NCI-H2107 treated with DMSO at 0.1 percent for 48 hours (cell line): ENCODE results near the gene GUCY1B1.

Experiments
- DNase-seq: peaks from one replicate; lab custom pipeline; 2025; ENCODE audit not compliant: unreplicated experiment; lab: John Stamatoyannopoulos, UW

Gene GUCY1B1

DNA sequence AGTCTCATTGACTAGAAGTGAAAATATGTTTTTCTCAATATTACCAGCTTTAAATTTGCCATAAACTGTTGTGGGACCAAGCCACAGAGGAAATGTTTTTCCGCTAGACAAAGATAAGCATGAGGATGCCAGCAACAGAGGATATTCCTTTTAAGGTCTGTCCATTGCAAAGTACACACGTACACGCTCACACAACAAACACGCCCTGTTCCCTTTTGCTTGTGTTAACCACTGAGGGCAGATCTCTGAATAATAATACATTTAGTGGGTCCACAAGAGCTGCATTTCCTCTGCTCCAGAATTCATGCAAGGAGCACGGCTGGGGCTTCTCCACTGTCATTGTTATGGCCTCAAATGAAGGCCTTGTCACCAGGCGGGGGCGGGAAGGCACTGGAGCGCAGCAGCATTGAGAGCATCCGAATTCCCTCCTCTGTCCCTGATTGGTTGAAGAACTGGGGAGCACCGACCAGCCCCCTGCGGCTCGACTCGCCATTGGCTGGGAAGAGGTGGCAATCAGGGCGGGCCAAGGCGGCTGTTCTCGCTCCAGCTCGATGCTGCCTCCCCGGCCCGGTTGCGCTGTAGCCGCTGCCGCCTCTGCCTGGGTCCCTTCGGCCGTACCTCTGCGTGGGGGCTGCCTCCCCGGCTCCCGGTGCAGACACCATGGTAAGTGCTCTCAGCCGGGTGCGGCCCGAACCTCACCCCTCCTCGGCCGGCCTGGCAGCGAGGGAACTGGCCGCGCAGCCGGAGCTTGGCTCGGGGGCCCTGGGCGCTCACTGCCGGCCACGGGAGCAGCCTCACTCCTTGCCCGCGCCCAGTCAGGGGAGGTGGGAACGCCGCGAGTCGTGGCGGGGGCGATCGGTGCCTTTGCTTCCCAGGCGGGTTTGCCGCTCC is at the start of gene GUCY1B1:
Gene GUCY1B1, plus strand, starts transcription at position 541 of the 891 bp plus-strand sequence. Its CDS starts 120 bp downstream, at position 661.
- no peak for DNase-seq

DNA sequence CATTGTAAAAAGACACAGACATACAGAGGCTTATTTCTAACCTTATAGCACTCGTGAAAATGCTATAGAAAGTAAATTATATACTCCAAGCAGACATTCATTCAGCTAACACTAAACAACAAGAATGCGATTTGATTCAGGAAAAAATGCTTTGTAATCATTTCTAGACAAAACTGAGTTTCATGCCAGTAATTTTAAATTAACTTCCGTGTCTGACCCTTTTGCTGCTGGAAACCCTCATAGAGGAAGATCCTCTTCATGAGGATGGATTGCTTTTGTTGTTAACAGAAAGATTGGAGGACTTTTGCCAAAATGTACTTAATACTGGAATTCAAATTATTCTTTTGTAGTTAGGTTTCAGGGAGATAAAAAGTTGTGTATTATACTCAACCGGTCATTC is 48.9 kb upstream of the GUCY1B1 start:
- DNase-seq = no peak

DNA sequence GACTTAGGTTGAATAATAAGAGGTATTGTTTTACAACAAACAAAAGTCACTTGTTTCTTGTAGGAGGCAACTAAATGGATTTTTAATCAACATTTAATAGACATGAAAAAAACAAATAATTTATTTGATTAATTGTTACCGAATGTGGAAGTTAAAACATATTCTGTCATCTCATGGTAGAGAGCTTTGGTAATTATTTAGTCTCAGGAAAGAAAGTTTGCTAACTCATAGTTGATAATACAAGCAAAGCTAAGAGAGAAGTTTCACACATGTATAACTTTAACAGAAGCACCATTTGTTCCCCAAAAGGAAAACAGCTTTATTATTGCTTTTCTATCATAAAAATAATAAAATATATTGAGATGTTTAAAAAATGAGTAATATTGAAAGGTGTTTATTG is 47.3 kb upstream of the GUCY1B1 start:
- DNase-seq = no peak

DNA sequence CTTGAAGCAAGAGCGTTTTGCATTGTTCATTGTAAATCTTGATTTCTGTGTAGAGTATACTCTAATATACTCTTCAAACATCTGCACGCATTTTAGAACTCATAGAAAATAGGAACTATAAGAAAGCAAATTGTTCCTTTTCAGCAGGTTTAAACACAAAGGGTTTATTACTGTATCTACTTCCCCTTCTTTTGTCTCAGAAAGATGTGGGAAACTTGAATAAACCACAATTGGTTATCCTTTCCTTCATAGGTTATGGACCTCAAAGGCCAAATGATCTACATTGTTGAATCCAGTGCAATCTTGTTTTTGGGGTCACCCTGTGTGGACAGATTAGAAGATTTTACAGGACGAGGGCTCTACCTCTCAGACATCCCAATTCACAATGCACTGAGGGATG is 46.0 kb upstream of the GUCY1B1 start:
- no peak for DNase-seq

DNA sequence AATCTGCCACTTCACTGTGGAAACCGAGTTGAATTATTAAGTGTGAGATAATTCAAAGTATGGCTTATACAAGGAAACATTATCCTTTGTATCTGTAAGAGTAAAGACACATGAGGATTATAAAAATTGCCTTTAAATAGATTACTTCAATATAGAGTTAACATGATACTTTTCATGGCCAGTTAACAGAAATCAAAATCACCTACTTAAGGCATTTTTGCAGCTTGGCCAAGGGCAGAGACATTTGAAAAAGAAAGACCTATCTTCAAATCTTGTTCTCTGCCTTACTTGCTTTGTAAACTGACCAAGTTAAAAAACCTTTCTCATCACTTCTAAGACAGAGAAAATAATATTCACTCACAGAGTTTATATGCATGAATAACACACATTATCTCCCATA is 44.9 kb upstream of the GUCY1B1 start:
- DNase-seq = no peak

DNA sequence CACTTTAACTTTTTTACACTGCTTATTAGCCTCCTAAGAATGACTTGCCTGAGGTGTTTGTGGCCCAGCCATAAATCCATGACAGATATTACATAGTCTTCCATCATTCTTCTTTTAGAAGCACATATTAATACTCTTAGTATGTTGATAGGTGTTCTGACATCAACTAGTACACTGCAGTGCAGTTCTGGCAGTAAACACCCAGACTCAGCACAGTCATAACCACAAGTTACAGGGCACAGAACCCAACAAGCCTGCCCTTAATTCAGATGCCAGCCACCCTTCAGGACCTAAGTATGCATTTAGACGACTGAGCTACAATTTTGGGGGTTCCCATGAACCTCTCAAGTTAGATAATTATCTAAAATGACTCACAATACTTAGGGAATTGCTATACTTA is 36.5 kb upstream of the GUCY1B1 start:
- no peak for DNase-seq

DNA sequence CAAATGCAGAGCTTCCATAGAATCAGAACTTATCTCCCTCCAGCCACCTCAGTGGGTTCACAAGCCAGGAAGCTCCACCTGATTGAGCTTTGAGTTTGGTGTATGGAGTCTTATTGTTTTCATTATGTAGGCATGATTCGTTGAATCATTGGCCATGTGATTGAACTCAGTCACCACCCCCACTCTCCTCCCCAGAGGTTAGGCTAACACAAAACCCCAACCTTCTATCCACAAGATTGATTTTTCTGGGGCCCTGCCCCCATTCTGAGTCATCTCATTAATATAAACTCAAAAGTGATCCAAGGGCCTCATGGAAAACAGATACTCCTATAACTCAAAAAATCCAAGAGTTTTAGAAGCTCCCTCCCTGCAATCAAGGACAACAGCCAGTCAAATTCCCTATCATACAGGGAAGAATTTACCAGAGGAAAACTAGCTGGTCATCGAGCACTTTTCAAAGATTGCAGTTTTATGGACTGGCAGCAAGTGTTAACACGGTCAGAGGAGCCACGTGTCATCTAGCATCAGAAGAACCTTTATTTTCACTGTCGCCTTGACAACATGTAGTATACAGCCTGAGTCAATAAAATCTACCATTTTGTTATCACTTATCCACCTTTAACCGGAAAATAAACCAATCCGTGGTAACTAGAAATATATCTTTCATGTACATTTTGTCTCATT is 35.9 kb upstream of the GUCY1B1 start:
- no peak for DNase-seq

DNA sequence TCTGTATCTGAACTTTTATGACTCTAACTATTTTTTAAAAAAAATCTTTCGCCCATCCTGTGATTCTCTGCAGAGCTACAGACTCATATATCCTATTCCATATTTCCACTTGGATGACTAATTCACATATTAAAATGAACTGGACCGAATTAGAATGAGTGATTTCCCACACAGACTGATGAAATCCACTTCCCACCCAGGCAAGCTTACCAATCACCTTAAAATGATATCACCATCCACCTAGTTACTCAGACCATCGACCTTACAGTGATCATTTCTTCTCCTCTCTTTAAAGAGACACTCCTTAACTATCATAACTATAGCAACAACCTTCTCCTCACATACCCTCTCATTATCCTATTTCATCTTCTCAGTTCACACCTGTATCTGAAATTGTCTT is 34.1 kb upstream of the GUCY1B1 start:
- no peak for DNase-seq

DNA sequence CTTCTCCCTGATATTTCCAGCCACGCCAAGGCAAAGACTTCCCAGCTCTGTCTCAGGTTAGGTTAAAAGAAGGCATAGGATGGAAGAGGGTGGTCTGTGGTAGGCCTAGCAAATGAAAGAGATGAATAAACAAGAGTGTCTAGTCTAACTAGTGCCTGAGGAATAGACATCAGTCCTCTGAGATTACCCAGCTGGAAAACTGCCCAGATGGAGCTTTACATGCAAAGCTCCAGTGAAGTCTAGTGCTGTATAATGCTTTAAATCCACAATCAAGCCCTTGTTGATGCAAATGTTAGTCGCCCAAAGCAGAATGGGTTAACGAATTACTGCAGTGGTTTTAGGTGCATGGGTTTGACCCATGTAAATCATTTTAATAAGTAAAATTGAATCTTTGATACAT is 24.8 kb upstream of the GUCY1B1 start:
- DNase-seq = no peak

DNA sequence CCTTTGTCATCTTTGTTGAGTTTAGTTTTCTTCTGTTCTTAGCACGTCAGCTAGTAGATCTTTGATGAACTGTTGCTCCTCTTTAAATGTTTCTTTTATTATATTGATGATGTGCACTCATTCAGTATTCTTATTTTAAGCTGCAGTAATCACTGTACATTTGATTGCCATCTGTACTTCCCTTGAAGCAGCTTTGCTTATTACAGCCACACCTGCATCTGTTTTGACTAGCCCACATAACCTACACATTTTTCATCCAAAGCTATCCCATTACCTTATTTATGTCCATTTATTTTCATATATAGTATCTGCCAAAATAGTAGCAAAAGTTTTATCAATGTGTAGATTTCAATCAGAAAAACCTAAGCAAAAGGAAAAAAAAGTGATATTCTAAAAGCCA is 23.9 kb upstream of the GUCY1B1 start:
- no peak for DNase-seq

DNA sequence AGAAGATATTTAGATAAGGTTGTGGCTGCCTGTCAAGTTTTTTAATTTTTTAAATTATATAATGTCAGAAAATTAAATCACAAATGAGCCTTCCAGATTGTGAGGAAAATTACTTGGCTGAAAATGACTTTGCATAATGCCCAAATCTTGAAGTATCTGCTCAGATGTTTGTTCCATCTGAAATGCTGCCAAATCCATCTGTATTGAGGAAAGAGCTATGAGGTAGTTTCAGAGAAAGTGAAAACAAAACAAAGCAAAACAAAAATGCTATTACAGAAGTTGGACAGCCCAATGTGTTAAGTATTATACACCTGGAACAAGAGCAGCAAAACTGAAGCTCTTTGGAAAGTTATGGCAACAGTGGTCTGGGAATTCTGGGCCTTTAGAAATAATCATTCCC is 23.3 kb upstream of the GUCY1B1 start:
- no peak for DNase-seq

DNA sequence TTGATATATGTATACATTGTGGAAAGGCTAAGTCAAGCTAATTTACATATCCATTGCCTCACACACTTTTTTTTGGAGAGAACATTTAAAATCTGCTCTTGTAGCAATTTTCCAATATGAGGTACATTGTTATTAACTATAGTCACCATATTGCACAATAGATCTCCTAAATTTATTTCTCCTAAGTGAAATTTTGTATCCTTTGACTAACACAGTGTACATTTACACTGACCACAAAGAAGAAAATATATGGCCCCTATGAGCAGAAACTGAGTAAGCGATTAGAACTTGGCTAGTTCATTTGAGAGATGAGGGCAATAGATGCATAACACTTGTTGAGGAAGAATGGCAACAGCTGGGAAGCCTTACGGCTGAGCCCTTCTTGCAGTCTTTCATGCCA is 20.3 kb upstream of the GUCY1B1 start:
- no peak for DNase-seq

DNA sequence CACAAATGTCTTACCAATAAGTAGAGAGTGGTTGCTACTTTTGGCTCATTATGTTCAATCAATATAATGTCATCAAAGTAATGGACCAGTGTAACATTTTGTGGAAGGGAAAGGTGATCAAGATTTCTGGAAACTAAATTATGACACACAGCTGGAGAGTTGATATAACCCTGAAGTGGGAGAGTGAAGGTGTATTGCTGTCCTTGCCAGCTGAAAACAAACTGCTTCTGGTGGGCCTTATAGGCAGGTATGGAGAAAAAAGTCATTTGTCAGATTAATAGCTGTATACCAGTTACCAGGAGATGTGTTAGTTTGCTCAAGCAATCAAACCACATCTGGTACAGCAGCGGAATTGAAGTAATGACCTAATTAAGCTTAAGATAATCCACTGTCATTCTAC is 17.3 kb upstream of the GUCY1B1 start:
- no peak for DNase-seq

DNA sequence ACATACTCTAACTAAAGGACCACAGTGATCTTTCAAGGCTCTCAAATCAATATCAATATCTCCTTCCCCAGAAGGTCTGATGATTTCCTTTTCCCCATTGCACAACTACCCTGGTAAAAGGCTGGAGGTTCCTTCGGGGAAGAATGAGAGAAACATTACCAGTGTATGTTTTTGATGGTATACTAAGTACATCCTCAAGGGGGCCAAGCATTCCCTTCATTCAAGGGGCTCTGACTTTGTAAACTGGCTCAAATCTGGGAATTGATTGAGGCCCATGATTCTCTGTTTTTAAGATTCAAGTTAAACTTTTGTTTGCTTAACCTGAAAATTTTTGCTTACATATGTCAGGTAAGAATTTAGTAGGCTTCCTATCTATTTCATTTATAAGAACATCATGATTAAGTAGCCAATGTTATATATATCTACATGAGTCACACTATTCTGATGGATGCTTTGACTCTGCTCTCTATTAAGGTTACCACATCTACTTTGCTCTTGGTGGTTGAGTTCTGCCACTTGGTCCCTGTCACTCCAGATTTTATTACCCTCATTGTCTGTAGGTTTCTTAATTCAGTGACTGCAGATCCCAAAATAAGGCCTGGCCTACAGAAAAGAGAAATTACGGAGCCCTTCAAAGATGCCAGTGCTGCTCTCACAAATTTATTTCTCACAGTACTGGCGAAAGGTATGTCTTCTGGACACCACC is 16.4 kb upstream of the GUCY1B1 start:
- DNase-seq = no peak

DNA sequence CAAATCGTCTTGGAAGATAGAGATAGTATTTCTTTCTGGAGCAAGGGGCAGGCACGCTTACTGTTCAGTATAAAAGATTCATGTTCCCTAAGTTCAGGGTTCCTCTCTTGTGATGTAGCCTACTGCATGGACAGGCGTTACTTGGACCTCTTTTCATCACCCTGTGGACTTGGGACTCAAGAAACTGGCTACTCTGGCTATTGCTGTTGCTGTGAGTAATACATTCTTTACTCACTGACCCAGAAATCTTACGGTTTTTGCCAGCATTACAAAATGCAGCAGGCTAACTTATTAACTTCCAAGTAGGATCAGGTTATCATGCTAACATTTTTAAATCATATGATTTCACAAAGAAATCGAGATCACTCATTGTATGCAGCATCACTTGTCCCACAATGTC is 12.8 kb upstream of the GUCY1B1 start:
- no peak for DNase-seq

DNA sequence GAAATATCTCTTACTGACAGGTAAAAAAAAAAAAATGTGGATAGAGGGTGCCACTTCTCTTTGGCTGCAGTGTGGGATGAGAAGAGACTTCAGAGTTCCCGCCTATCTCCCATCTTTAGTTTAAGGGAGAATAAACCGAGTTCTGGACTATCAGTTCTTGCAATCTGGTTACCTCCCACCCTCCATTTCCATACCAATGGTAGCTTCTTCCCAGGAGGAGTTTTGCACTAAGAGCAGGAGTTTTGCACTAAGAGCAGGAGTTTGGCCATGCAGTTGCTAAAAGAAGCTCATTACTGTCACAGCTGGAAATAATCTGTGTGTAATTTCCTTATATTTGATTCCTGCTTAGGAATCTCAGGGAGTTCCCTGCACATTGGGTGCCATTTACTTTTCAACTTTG is 10.8 kb upstream of the GUCY1B1 start:
- no peak for DNase-seq

DNA sequence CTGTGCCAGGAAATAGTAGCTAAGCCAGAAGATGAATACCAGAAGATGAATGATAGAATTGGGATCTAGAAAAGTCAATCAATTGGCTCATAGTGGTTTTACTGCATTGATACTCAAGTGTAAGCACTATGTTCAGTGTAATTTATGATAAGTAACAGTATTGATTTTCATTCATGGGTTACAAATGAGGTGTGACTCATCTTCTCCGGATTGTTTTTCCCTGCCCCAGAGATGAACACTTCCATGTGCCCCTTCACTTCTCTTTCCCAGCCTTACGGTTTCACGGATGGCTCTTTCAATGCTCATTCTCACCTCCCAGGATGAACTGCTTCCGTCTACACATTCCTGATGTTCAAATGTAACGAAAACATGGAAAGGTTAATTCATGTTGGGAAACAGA is 9.8 kb upstream of the GUCY1B1 start:
- DNase-seq = no peak

DNA sequence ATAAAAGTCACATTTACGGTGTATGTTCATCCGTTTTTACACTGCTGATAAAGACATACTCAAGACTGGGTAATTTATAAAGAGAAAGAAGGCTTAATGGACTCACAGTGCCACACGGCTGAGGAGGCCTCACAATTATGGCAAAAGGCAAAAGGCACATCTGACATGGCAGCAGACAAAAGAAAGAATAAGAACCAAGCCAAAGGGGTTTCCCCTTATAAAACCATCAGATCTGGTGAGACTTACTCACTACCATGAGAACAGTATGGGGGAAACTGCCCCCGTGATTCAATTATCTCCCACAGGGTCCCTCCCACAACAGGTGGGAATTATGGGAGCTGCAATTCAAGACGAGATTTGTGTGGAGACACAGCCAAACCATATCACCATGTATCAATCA is 7.3 kb upstream of the GUCY1B1 start:
- no peak for DNase-seq

DNA sequence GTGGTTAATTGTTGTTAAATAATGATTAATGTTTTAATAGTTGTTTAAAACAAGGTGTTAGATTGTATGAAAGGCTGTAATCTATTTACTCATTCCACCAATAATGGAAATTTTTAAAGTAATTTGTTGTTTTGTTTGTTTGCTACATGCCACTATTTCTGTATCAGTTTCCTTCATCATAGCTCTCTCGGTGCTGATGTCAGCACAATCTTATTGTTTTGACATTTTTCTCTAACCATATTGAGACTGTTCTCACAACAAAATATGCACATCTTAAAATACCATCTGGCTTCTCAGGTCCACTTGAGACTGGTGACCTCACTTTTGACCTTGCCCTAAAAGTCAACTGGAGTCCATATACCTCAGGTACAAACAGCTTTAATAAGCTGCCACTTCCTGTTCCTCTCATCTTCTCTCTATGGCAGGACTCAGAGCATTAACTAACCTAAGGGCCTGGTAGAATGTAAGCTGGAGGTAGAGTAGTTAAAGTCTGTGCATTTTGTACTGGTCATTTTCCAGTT is 1.0 kb upstream of the GUCY1B1 start:
- DNase-seq = no peak

DNA sequence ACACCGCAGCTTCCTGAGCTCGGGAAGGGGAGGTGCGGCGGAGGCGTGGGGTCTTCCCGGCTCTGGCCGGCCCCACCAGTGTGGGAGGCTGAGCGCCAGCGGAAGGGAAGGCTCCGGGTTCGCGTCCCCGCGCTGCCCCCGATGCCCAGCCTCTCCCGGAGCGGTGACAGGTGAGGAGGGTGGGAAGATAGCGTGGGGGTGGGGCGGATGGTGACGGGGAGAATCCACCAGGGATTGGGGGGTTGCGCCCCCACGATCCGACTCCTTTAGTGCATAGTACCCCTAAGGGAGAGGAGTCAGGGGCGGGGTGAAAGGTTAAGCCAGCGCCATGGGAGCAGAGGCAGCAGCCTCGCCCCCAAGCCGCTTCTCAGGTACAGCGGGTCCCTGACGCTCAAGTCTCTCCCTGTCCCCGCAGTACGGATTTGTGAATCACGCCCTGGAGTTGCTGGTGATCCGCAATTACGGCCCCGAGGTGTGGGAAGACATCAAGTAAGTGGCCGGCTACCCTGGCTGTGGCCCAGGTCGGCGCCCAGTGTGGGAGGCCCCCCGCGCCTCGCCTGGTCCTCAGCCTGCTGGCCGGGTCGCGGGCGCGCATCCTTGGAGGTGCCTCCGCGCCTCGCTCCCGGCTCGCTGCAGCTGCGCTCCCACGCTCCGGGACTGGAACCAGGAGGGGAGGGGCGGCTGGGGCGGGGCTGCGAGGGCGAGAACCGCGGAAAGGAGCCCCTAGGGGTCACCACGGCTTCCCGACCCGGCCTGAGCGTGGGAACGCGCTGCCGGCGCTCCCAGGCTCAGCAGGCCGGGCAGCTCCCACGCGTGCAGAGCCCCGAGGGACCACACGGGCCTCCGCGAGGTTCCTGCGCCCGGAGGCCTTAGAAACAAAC is 791 bp downstream of the GUCY1B1 start:
- DNase-seq = no peak

DNA sequence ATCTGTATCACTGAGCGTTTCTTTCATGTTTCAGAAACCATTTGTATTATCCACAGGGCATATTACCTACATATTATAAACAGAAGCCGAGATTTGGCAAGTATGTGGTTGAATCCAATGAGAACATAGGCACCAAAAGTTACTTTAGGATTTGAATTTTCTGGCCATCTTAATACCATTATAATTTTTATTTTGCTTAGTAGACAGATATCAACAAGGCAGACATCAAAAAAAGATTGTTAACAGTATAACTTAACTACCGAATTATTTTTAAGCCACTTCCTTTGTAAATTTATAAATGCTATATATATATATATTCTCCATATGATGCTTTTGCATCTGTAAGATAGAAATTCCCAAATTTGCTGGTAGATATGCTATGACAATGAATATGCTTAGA is 2.2 kb downstream of the GUCY1B1 start:
- DNase-seq = no peak
